Activated CD4-positive, alpha-beta T cell treated with anti-CD3 and anti-CD28 coated beads for 24 hours (primary cell): ENCODE results near the gene MACC1.

ENCODE experiments used
- DNase-seq, 2 donors: peaks; one replicate each; pipeline ENCODE4 v3.0.0-alpha.2; 2020; ENCODE audit warnings: low read depth in 2 of 2

The MACC1 gene

GRCh38 chr7:20229646-20230500 is 12.7 kb upstream of the MACC1 start:
- DNase-seq, result no peak

DNA sequence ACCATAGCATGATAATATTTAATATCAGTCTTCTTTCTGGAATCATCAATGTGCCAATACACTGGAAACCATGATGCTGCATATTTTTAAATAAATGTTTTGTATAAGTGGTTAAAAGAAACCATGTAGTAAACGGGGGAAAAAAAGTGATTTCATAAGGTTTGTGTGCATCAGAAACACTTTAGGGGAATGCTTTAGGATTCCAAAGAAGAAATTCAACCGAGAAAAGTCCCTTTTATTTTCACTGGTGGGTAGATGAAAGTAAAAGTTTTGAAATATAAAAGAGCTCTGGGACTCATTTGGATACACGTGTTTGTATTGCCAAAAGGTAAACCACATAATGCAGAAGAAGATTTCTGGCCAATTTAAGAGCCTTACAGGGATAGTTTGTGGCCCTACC is 11.9 kb upstream of the MACC1 start:
- DNase-seq, result no peak

DNA sequence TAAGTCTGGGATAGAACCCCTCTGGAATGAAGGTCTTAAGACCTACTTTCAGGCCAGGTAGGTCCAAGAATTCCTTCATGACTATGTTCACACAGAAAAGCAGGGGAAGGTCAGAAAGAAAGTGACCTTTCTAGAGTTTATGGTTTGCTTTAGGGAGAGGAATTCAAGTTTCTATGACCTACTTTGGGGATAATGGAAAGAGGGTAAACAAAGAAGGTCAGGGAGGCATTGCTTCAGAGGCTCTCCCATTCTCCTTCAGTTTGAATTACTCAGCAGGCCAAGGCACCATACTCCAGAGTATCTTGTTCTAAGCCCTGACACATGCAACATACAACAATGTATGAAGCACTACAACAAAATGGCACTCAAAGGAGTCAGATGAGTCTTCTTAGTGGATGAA is 11.5 kb upstream of the MACC1 start:
- DNase-seq, result no peak

GRCh38 chr7:20227291-20227795 is 10.2 kb upstream of the MACC1 start:
- DNase-seq, result no peak

DNA sequence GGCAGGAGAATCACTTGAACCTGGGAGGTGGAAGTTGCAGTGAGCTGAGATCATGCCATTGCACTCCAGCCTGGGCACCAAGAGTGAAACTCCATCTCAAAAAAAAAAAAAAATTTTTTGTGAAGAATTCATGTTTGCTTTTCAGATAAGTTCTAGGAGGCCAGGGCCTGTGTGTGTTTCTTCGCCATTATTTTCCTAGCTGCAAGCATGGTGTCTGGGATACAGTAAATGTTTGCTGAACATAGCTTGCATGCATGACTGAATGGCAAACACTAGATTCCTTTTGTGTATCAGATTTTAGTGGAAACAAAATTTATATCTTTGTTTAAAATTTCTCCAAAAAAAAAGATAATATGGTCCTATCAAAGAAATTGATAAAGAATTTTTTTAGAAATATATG is 9.7 kb upstream of the MACC1 start:
- no peak for DNase-seq

DNA sequence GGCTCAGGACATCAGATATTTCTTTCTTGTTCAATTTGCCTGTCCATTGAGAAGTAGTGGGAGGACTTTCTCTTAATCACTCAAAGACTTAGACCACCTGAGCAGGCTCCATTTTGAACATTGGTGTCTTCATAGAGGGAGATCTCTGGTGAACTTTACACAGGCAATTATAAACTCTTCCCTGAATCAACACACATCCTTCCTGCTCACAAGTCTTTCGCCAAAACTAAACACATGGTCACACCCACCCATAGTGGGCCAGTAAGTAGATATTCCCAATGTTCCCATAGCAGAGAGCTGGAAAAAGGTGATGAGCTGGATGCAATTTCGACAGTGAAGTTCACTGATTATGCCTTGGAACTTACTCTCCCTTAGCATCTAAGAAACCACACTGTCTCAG is 8.2 kb upstream of the MACC1 start:
- no peak for DNase-seq

GRCh38 chr7:20224025-20224424 is 6.8 kb upstream of the MACC1 start:
- no peak for DNase-seq

DNA sequence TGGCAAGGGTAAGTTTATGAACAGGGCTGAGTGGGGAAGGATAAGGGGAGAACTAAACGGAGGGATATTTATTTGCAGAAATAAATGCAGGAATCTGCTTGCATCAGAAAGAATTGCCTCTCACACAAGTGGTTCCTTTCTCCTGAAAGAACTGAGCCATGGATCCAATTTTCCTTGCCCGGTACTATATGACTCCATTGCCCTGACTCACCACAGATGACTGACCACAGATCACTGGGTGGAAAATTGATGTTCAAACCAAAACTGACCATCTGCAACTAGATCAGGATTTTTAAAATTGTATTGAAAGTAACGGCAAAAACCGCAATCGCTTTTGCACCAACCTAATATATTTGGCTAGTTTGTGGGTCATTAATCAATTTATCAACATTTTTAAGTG is 6.2 kb upstream of the MACC1 start:
- no peak for DNase-seq

GRCh38 chr7:20222219-20222828 is 5.1 kb upstream of the MACC1 start:
- DNase-seq, result no peak

GRCh38 chr7:20220921-20221547 is 3.9 kb upstream of the MACC1 start:
- no peak for DNase-seq

DNA sequence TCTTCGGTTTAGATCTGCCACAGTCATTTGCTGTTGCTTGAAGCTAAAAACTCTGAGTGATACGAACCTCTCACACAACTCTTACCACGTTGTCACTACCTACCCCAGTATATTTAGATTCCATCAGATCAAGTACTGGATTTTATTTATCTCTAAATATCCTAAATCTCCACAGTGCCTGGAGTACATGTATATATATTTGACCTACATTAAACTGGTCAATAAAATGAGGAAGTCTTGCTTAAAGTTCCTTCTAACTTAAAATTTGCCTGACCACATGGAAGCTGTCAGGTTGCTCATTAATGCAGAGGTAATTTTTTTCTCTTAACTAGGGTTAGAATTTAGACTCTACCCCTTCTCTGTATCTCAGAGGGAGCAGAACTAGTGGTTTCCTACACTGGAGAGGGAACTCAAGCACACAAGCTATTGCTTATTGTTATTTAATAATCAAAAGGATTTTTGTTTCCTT is 3.1 kb upstream of the MACC1 start:
- no peak for DNase-seq

DNA sequence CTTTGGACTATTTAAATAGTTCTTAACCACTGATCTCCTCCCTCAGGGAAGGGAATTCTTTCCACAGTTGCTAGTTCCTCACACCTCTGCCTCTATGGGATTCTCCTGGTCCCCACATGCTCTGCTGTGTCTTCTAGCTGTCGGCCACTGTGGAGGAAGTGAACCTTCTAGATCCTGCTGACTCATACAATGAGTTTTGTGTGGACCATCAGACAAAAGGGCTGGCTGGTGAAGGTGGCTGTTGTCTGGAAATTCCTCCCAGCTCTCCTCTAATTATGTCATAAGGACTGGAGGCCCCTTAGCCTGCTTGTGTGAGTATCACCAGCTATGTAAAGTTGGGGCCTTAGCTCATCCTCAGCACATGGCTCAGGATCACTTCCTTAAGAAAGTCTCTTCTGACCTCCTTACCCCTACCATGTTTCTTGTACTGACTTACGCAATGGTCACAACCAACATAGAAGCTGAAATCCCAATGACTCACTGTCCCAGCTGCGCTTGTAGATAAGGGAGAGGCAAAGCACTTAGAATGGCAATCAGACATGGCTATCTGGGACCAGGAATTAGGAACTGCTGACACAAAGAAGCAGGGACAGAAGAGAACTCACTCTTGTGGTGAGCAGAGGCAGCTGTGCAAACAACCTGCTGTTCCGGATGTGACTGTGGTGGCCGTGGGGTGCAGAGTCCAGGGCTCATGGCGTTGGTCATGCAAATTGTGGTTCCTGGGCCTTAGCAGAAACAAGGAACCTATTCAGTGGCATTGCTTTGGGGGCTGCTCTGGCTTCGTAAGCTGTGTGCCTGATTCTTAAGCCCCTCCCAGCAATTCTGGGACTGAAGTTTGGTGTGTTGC is 2.5 kb upstream of the MACC1 start:
- no peak for DNase-seq

DNA sequence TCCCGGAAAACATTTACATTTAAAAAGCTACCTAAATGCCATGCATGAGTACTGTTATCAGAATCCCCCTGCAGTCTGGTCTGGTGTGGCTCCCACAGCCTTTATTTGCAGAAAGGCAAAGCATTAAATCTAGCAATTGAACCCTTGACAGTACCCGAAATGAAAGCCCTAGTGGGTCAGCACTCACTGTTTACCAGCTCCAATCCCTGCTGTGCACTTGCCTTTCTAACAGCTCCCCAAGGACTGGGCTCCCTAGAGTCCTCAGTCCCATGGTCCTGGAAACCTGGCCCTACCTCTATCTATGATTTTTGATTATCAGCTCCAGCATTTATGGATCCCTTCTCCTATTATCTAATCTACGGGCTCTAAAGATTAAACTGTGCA is 1.9 kb upstream of the MACC1 start:
- no peak for DNase-seq

- no peak for DNase-seq
Measured at GRCh38 chr7:20218279-20218678, 1.1 kb upstream of the MACC1 start.

GRCh38 chr7:20216406-20217036 is 663 bp downstream of the MACC1 start:
- DNase-seq, result no peak

GRCh38 chr7:20214921-20215669 is 2.1 kb downstream of the MACC1 start:
- DNase-seq, result no peak

- no peak for DNase-seq
Measured at GRCh38 chr7:20214132-20214531, 3.1 kb downstream of the MACC1 start.

DNA sequence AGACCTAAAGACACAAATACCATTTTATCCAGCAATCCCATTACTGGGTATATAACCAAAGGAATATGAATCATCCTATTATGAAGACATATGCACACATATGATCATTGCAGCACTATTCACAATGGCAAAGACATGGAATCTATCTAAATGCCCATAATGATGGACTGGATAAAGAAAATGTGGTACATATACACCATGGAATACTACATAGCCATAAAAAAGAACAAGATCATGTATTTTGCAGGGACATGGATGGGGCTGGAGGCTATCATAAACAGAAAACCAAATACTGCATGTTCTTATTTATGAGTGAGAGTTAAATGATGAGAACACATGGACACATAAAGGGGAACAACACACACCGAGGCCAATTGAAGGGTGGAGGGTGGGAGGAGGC is 3.8 kb downstream of the MACC1 start:
- DNase-seq, result no peak

GRCh38 chr7:20211376-20211775 is 5.8 kb downstream of the MACC1 start:
- no peak for DNase-seq

GRCh38 chr7:20208651-20209307 is 8.4 kb downstream of the MACC1 start:
- no peak for DNase-seq
